Heart right ventricle (tissue), 16 donors: Measurements from ENCODE around the gene LSM4. TPM values are rescaled to one million over a fixed set of nuclear protein-coding genes. Genes with fewer than 3 reads are reported as not detected.
"Not testable (repeated sequence)": the region's sequence is repeated elsewhere in the genome, so short reads cannot be mapped to it uniquely, and the experiment has no call there.

ENCODE experiments used
- ATAC-seq, 8 donors: fragments of 200-7000 bp; cut with Tn5 transposase; one replicate each; pipeline ENCODE4 v1.9.1; 2020; ENCODE audit warnings: mild to moderate bottlenecking in 8 of 8, moderate library complexity in 8 of 8, moderate number of reproducible peaks in 1 of 8
- DNase-seq, 2 donors: peaks; one replicate each; pipeline ENCODE4 v3.0.0-alpha.2; 2020
- H3K27ac ChIP-seq, 10 donors: fragments of 200-600 bp; sonication (generic) in 2 of 10; one replicate each; pipeline versions ENCODE4 v1.5.0 to v1.8.0; 2020 to 2022; ENCODE audit warnings: mild to moderate bottlenecking in 3 of 10
- H3K27me3 ChIP-seq, 7 donors: fragments of 200-600 bp; one replicate each; pipeline ENCODE4 v1.8.0; 2021 to 2022; ENCODE audit warnings: mild to moderate bottlenecking in 2 of 7
- H3K36me3 ChIP-seq, 9 donors: fragments of 200-600 bp; sonication (generic) in 1 of 9; one replicate each; pipeline versions ENCODE4 v1.5.0 to v1.8.0; 2020 to 2022; ENCODE audit warnings: mild to moderate bottlenecking in 2 of 9
- H3K4me1 ChIP-seq, 9 donors: fragments of 200-600 bp; sonication (generic) in 1 of 9; one replicate each; pipeline versions ENCODE4 v1.5.0 to v1.8.0; 2020 to 2022; ENCODE audit warnings: mild to moderate bottlenecking in 4 of 9
- H3K4me3 ChIP-seq, 10 donors: fragments of 200-600 bp; sonication (generic) in 2 of 10; one replicate each; pipeline versions ENCODE4 v1.5.0 to v1.8.0; 2020 to 2022; ENCODE audit warnings: mild to moderate bottlenecking in 7 of 10, moderate library complexity in 2 of 10
- H3K9me3 ChIP-seq, 11 donors: fragments of 200-600 bp in 10 of 11; sonication (generic) in 2 of 11; one replicate each; pipeline versions ENCODE4 v1.5.0 to v1.8.0; 2013 to 2022; ENCODE audit warnings: mild to moderate bottlenecking in 2 of 11, control low read depth in 1 of 11, moderate library complexity in 1 of 11
- WGBS, 2 donors: extraction: QIAGEN DNeasy Blood & Tissue Kit; methylation state at CpG; one replicate each; pipeline ENCODE4 v1.1.7; 2013; ENCODE audit warnings: inconsistent platforms in 1 of 2; 5-methylcytosine and 5-hydroxymethylcytosine counted together
- intact Hi-C, 10 donors: fragments of 100-400 bp; cut with DNase I; formaldehyde crosslinking; loops; one replicate each; pipeline versions ENCODE4 v1.11.1 to v1.14.2; 2022
- polyA plus RNA-seq, 2 donors: library from polyadenylated mRNA; stranded (reverse); fragments of 200-250 nt; gene quantifications; one replicate each; pipeline ENCODE4 v1.2.3, GENCODE V29; 2013
- total RNA-seq, 10 donors: library from RNA; stranded (reverse); fragmentation: NEBNext Ultra II Directional in 3 of 10; extraction: Animal tissue kit (Norgen Biotek cat#: 25700) in 3 of 10; gene quantifications; one replicate each; pipeline versions ENCODE4 v1.2.1 to v1.2.4, GENCODE V29; 2021 to 2023
- TF ChIP-seq, protein P1 (sequence below), 9 donors: fragments of 200-600 bp; sonication (generic) in 2 of 9; IDR thresholded peaks; one replicate each; pipeline versions ENCODE4 v1.5.0 to v1.8.0; 2021 to 2022; ENCODE audit warnings: antibody characterized with exemption in 9 of 9, mild to moderate bottlenecking in 5 of 9, moderate library complexity in 1 of 9
- donor health status: Arrhythmogenic right ventricular cardiomyopathy.
- donor health status: ischemic (EF 13 %, LVEDD 7.1; RV severe dilation, severe dysfunction).
- donor health status: healthy with polysubstance abuse.
- donor health status: DM: no; HTN: yes; CAD: no.
- donor health status: DM: no; HTN: no; CAD: no.
- donor health status: ischemic (EF 25% LVEDD 6.9; RV normal size, moderate dysfunction).
- donor health status: ischemic (EF 25% LVEDD 5.7; RV mildly dilated, moderate dysfunction).
- donor health status: healthy.
- donor health status: DM: yes; HTN: yes; CAD: no.
- donor health status: Ischemic cardiomyopathy.
- donor health status: ischemic (EF 35%, LVEDD 5.7; RV mildly dilated, moderate dysfunction).
- donor health status: nonischemic (EF 11% LVEDD 7.7; RV severe dilation, severe dysfunction).
- donor health status: DM: yes; HTN: yes; CAD: no.
- donor health status: PGD.
- donor health status: ischemic (EF 29% LVEDD 5.4; RV normal size, mild dysfunction).
- donor health status: nonischemic (EF 23%, LVEDD 6.1; RV moderate dilation, normal function).

Gene LSM4
- total and polyA plus RNA-seq, 12 donors, result 73.2 to 163 (median 93.6) TPM

DNA sequence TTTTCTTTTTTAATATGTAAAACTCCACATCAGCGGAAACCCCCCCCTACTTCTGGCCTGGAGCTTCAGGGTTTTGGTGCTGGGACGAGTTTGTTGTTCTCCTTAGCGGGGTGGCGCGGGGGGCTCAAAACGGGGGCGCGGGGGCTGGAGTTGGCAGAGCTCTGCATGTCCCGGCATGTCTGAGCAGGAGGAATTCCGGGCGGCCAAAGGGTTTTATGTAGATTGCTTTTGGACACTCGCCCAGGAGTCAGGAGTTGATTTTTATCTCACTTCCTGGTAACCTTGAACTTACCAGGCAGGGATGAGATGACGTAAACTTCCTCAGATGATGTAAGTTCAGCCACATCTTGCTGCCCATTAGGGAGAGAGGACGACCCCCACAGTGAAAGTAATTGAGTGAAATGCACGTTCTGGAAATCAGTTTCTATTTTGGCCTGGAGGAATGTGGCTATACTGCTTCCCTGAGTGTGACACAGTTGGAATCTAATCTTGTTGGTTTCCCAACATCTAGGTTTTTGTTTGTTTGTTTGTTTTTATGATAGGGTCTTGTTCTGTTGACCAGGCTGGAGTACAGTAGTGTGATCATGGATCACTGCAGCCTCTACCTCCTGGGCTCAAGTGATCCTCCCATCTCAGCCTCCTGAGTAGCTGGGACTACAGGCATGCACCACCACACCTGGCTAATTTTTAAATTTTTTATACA is 42.1 kb upstream of the LSM4 start:
- no peaks in the 10 kb centered on the region for H3K27me3 ChIP-seq
- 5 to 8% methylated on average over 15 of the region's 15 CpGs for whole genome bisulfite sequencing, 2 donors
- DNase-seq, result peak; percentile 27 to 90
- peak overlapping the region; percentile 5 to 93 (median 85) for H3K27ac ChIP-seq
- peaks cover 0 to 48% (median under 1%) of the 10 kb centered on the region in 9 donors for H3K36me3 ChIP-seq
- intact Hi-C loops, result no loop called here
- TF ChIP-seq, protein P1, sequence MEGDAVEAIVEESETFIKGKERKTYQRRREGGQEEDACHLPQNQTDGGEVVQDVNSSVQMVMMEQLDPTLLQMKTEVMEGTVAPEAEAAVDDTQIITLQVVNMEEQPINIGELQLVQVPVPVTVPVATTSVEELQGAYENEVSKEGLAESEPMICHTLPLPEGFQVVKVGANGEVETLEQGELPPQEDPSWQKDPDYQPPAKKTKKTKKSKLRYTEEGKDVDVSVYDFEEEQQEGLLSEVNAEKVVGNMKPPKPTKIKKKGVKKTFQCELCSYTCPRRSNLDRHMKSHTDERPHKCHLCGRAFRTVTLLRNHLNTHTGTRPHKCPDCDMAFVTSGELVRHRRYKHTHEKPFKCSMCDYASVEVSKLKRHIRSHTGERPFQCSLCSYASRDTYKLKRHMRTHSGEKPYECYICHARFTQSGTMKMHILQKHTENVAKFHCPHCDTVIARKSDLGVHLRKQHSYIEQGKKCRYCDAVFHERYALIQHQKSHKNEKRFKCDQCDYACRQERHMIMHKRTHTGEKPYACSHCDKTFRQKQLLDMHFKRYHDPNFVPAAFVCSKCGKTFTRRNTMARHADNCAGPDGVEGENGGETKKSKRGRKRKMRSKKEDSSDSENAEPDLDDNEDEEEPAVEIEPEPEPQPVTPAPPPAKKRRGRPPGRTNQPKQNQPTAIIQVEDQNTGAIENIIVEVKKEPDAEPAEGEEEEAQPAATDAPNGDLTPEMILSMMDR (IDR thresholded peaks at IDR 0.05), result no peak
- ATAC-seq, result peak; percentile 73 to 93 (median 86)
- peak overlapping the region in 3 of 10 donors; percentile 16 to 34 (median 28) for H3K4me3 ChIP-seq
- peaks cover 0 to 34% (median 25%) of the 10 kb centered on the region in 9 donors for H3K4me1 ChIP-seq
- no peaks in the 10 kb centered on the region for H3K9me3 ChIP-seq

DNA sequence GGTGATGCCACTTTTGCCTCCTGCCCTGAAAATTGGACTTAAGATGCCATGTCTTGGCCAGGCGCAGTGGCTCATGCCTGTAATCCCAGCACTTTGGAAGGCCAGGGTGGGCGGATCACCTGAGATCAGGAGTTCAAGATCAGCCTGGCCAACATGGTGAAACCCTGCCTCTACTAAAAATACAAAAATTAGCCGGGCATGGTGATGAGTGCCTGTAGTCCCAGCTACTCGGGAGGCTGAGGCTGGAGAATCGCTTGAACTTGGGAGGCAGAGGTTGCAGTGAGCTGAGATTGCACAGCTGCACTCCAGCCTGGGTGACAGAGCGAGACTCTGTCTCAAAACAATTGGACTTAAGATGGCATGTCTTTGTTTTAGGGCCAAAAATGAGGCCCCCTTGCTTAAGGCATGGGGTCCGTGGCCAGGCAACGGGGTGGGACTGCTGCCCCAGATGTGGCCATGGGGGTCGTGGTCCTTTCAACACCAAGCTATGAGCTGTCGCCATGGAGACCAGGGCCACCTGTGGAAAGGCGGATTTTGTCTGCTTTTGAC is 41.5 kb upstream of the LSM4 start:
- intact Hi-C loops, DNase-seq: not testable (repeated sequence)
- WGBS, 2 donors, result 45 to 52% methylated on average over 11 of the region's 11 CpGs

DNA sequence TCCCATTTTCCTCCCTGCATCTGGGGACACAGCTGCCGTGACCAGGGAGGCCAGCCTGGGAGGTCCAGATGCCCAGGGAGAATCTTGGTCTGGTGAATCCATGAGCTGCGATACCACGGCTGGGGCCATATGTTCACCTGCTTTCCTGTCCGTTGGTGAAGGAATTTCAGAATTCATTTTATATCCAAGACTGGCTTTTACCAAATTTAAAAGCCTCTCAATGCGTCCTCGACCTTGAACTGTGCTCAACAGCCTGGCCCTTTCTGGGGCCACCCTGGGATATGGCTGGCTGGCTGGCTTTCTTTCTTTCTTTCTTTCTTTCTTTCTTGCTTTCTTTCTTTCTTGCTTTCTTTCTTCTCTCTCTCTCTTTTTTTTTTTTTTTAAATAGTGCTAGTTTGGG is 40.9 kb upstream of the LSM4 start:
- no peaks in the 10 kb centered on the region for H3K27me3 ChIP-seq
- intact Hi-C loops, result no loop called here
- ATAC-seq (no peak), DNase-seq (no peak)
- H3K27ac ChIP-seq, result peak overlapping the region in 8 of 10 donors; percentile 1 to 93 (median 84)
- H3K9me3 ChIP-seq, result no peaks in the 10 kb centered on the region
- H3K4me3 ChIP-seq, result no peak overlapping the region
- H3K4me1 ChIP-seq, result peaks cover 0 to 34% (median 25%) of the 10 kb centered on the region in 9 donors
- WGBS, 2 donors, result 74 to 80% methylated on average over 6 of the region's 6 CpGs
- TF ChIP-seq, protein P1 (IDR thresholded peaks at IDR 0.05), result no peak
- peaks cover 0 to 60% (median 11%) of the 10 kb centered on the region in 9 donors for H3K36me3 ChIP-seq

More for the DNA sequence above, 41.5 kb upstream of the LSM4 start:
- Histone ChIP-seq H3K4me3 (peak overlapping the region in 2 of 10 donors; percentile 28 to 34), H3K27ac (peak overlapping the region in 9 of 10 donors; percentile 24 to 93 (median 85)), H3K4me1 (peaks cover 0 to 34% (median 25%) of the 10 kb centered on the region in 9 donors), H3K36me3 (peaks cover 0 to 54% (median 6%) of the 10 kb centered on the region in 9 donors)
- H3K27me3 ChIP-seq, H3K9me3 ChIP-seq: not testable (repeated sequence)
- peak in 6 of 8 donors; percentile 4 to 27 (median 11) for ATAC-seq

DNA sequence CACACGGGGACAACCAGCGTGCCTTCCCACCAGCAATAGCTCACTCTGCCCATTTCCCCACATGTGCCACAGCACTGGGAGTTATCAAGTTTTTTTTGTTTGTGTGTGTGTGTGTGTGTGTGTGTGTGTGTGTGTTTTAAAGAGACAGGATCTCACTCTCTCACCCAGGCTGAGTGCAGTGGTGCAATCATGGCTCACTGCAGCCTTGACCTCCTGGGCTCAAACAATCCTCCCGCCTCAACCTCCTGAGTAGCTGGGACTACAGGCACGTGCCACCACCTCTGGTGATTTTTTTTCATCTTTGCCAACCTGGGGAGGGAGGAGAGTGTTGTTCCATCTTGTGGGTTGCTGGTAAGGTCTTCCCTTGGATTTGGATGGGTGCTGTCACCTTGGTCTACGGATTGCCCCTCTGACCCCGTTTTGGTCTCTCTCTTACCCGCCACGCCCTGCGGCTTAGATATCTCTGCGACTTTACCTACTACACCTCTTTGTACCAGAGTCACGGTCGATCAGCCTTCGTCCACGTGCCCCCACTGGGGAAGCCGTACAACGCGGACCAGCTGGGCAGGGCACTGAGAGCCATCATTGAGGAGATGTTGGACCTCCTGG is 40.2 kb upstream of the LSM4 start:
- Histone ChIP-seq H3K4me1 (peaks cover 0 to 34% (median 25%) of the 10 kb centered on the region in 9 donors), H3K36me3 (peaks cover 0 to 68% (median 14%) of the 10 kb centered on the region in 9 donors), H3K27ac (peak overlapping the region in 5 of 10 donors; percentile 1 to 93 (median 37)), H3K9me3 (no peaks in the 10 kb centered on the region), H3K27me3 (no peaks in the 10 kb centered on the region), H3K4me3 (no peak overlapping the region)
- intact Hi-C loops, result no loop called here
- DNase-seq (no peak), ATAC-seq (no peak)
- TF ChIP-seq, protein P1 (IDR thresholded peaks at IDR 0.05), result no peak
- WGBS, 2 donors, result 94 to 95% methylated on average over 17 of the region's 17 CpGs
